ENCODE results near the gene KRTAP10-8. TPM values are rescaled to one million over a fixed set of nuclear protein-coding genes. Genes with fewer than 3 reads are reported as not detected.

The KRTAP10-8 gene
- total RNA-seq, 1 experiment from 2014 or later: not detected

DNA sequence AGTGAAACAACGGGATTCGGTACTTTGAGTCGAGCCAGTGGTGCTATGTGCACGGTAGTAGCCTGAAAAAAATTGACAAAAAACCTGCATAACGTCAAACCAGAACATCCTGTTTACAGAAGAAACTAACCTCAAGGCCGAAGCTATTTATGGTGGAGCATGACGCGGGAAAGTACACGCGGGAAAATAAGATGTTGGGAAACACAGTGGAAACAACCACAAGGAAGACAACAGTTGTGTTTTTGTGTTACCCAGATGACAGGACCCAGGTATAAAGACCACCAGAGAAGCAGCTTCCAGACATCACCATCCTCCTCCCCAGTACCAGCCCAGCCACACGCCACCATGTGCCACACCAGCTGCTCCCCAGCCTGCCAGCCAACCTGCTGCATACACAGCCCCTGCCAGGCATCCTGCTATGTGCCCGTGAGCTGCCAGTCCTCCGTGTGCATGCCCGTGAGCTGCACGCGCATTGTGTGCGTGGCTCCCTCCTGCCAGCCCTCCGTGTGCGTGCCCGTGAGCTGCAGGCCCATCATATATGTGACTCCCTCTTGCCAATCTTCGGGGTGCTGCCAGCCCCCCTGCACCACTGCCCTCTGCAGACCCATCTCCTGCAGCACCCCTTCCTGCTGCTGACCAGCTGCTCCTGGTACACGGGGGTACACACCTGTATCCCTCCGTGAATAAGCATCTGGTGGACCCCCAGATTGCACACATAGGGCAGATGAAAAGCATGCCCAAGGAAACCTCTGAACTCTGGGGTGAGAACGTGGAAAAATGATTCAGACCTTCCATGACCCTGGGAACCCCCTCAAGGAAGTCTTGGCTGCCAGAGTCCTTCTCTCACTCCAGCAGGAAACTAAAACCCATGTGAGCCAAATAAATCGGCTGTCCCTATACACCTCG is 46.0 kb downstream of the KRTAP10-8 start, which contains the start of gene KRTAP12-3:
TSS of gene KRTAP12-3 (plus strand) at position 298 of the 906 bp plus-strand sequence. CDS start at position 346, 48 bp downstream.
- Histone ChIP-seq H3K27me3 (ENCODE audit: control insufficient read depth, insufficient read depth, low read length) (no peaks in the 10 kb centered on the region), H3K4me3 (ENCODE audit: low read depth in 2 of 2, low read length in 2 of 2) (no peak within 1 kb of the TSS), H3K27ac (ENCODE audit: low read length) (no peak within 1 kb of the TSS), H3K36me3 (ENCODE audit: control insufficient read depth, insufficient read depth, low read length) (no peaks in the 10 kb centered on the region), H3K9me3 (ENCODE audit: control insufficient read depth, insufficient read depth, low read depth, low read length) (no peaks in the 10 kb centered on the region), H3K4me1 (ENCODE audit: control insufficient read depth, insufficient read depth, low read length) (no peaks in the 10 kb centered on the region)
- ChIA-PET POLR2A (no interaction called here), CTCF (no interaction called here)
- no peak for DNase-seq (ENCODE audit: low read depth, low spot score)
- intact Hi-C loops (cut with micrococcal nuclease; ENCODE audit: unreplicated experiment) (no loop called here), in situ Hi-C loops (cut with HindIII; ENCODE audit: low pct_unique_long_range_greater_than_20kb, low sequenced_read_pairs) (no loop called here)
- ATAC-seq: no peak
- BruUV-seq (replicated peaks): no TSS peak
- no peak for TF ChIP-seq TCF7L2 (IDR thresholded peaks at IDR 0.05; ENCODE audit: low read depth, low read length)
- no peak for TF ChIP-seq SIN3A (IDR thresholded peaks at IDR 0.05; ENCODE audit: borderline replicate concordance, insufficient read depth, low read depth, low read length)
- TF ChIP-seq, protein P1, sequence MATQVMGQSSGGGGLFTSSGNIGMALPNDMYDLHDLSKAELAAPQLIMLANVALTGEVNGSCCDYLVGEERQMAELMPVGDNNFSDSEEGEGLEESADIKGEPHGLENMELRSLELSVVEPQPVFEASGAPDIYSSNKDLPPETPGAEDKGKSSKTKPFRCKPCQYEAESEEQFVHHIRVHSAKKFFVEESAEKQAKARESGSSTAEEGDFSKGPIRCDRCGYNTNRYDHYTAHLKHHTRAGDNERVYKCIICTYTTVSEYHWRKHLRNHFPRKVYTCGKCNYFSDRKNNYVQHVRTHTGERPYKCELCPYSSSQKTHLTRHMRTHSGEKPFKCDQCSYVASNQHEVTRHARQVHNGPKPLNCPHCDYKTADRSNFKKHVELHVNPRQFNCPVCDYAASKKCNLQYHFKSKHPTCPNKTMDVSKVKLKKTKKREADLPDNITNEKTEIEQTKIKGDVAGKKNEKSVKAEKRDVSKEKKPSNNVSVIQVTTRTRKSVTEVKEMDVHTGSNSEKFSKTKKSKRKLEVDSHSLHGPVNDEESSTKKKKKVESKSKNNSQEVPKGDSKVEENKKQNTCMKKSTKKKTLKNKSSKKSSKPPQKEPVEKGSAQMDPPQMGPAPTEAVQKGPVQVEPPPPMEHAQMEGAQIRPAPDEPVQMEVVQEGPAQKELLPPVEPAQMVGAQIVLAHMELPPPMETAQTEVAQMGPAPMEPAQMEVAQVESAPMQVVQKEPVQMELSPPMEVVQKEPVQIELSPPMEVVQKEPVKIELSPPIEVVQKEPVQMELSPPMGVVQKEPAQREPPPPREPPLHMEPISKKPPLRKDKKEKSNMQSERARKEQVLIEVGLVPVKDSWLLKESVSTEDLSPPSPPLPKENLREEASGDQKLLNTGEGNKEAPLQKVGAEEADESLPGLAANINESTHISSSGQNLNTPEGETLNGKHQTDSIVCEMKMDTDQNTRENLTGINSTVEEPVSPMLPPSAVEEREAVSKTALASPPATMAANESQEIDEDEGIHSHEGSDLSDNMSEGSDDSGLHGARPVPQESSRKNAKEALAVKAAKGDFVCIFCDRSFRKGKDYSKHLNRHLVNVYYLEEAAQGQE (IDR thresholded peaks at IDR 0.05; ENCODE audit: insufficient read depth in 1 of 2, low read depth in 2 of 2, low read length in 1 of 2): no peak
- no peak for TF ChIP-seq POLR2AphosphoS5 (IDR thresholded peaks at IDR 0.05; ENCODE audit: low read depth, low read length)
- TF ChIP-seq, protein P2, sequence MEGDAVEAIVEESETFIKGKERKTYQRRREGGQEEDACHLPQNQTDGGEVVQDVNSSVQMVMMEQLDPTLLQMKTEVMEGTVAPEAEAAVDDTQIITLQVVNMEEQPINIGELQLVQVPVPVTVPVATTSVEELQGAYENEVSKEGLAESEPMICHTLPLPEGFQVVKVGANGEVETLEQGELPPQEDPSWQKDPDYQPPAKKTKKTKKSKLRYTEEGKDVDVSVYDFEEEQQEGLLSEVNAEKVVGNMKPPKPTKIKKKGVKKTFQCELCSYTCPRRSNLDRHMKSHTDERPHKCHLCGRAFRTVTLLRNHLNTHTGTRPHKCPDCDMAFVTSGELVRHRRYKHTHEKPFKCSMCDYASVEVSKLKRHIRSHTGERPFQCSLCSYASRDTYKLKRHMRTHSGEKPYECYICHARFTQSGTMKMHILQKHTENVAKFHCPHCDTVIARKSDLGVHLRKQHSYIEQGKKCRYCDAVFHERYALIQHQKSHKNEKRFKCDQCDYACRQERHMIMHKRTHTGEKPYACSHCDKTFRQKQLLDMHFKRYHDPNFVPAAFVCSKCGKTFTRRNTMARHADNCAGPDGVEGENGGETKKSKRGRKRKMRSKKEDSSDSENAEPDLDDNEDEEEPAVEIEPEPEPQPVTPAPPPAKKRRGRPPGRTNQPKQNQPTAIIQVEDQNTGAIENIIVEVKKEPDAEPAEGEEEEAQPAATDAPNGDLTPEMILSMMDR (IDR thresholded peaks at IDR 0.05): no peak

DNA sequence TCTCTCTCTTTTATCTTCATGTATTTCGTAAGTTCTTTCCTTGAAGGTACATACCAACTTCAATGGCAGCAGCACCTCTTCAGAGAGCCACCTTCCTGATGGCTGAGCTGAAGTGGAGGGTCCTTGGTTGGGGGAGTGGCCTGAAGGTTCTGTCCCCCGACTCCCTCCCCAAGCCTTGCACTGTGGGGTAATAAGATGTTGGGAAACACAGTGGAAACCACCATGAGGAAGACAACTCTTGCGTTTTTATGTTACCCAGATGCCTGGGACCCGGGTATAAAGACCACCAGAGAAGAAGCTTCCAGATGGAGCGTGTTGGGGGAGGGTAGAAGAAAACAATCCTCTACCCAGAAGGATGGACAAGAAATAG is 46.6 kb downstream of the KRTAP10-8 start:
- Histone ChIP-seq H3K4me3 (ENCODE audit: low read depth in 2 of 2, low read length in 2 of 2) (no peak overlapping the region), H3K9me3 (ENCODE audit: control insufficient read depth, insufficient read depth, low read depth, low read length) (no peaks in the 10 kb centered on the region), H3K27me3 (ENCODE audit: control insufficient read depth, insufficient read depth, low read length) (no peaks in the 10 kb centered on the region), H3K27ac (ENCODE audit: low read length) (no peak overlapping the region), H3K36me3 (ENCODE audit: control insufficient read depth, insufficient read depth, low read length) (no peaks in the 10 kb centered on the region), H3K4me1 (ENCODE audit: control insufficient read depth, insufficient read depth, low read length) (no peaks in the 10 kb centered on the region)
- TF ChIP-seq, protein P2 (IDR thresholded peaks at IDR 0.05): no peak
- TF ChIP-seq, protein P1 (IDR thresholded peaks at IDR 0.05; ENCODE audit: insufficient read depth in 1 of 2, low read depth in 2 of 2, low read length in 1 of 2): no peak
- TF ChIP-seq TCF7L2 (IDR thresholded peaks at IDR 0.05; ENCODE audit: low read depth, low read length): no peak
- TF ChIP-seq SIN3A (IDR thresholded peaks at IDR 0.05; ENCODE audit: borderline replicate concordance, insufficient read depth, low read depth, low read length): no peak
- no peak for TF ChIP-seq POLR2AphosphoS5 (IDR thresholded peaks at IDR 0.05; ENCODE audit: low read depth, low read length)
- in situ Hi-C loops (cut with HindIII; ENCODE audit: low pct_unique_long_range_greater_than_20kb, low sequenced_read_pairs): no loop called here
- ChIA-PET CTCF (no interaction called here), POLR2A (no interaction called here)
- intact Hi-C loops (cut with micrococcal nuclease; ENCODE audit: unreplicated experiment): no loop called here
- no peak for ATAC-seq
- DNase-seq (ENCODE audit: low read depth, low spot score): no peak
- BruUV-seq (replicated peaks): no TSS peak
